GM21423 (cell line): ENCODE results near the gene RAD52.

Experiments used
- ATAC-seq: cut with Tn5 transposase; IDR thresholded peaks from one replicate; pipeline ENCODE4 v1.9.1; 2021; ENCODE audit warnings: mild to moderate bottlenecking, moderate library complexity; ENCODE audit not compliant: unreplicated experiment

RAD52 gene

GRCh38 chr12:949453-950191 lies at the start of gene RAD52:
Gene RAD52 (minus strand): TSS chr12:949694. CDS start chr12:933058, 16,636 bp downstream.
- ATAC-seq, result peak; percentile 80

DNA sequence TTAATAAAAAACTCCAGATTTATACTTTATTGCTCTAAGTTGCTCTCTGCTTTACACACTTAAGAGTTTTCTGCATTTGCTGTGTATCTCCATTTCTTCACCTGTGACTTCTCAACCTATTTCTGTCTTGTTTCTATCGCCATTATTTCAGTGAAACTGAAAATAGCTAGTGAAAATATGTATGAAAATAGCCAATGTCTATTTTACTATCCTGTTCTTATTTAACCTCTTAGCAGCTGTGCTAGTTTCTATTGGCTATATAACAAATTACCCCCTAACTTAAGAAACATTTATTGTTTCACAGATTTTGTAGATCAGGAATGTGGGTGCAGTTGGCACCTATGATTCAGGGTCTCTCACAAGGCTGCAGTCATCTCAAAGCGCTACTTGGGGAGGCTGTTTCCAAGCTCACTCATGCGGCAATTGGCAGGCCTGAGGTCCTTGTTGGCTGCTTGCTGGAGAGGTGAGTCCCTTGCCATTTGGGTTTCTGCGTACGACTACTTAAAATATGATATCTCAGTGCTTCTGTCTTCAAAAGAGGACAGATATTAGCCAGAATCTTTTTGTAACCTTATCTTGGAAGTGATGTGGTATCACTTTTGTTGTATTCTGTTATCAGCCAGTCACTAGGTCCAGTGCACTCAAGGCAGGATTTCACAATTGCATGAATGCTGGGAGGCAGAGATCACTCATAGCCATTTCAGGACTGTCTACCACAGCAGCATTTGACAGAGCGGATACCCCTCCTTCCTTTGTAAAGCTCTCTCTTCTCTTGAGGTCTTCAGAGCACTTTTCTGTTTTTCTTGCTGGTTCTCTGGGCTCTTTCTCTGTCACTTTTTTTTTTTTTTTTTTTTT lies 48.8 kb upstream of the RAD52 start:
- ATAC-seq, result no peak

GRCh38 chr12:997505-997904 lies 48.0 kb upstream of the RAD52 start:
- no peak for ATAC-seq

DNA sequence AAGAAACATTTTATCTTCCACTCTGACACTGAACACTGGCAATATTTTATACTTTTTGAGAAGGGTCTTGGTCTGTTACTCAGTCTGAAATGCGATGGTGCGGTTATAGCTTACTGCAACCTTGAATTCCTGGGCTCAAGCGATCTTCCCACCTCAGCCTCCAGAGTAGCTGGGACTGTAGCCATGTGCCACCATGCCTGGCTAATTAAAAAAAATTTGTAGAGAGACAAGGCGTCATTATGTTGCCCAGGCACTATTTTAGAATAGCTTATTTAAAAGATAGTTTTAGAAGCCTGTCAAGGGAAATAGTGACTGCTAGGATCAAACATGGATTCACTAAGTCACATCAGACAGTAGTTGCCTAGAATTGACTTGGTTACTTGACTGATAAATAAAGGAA lies 47.4 kb upstream of the RAD52 start:
- no peak for ATAC-seq

DNA sequence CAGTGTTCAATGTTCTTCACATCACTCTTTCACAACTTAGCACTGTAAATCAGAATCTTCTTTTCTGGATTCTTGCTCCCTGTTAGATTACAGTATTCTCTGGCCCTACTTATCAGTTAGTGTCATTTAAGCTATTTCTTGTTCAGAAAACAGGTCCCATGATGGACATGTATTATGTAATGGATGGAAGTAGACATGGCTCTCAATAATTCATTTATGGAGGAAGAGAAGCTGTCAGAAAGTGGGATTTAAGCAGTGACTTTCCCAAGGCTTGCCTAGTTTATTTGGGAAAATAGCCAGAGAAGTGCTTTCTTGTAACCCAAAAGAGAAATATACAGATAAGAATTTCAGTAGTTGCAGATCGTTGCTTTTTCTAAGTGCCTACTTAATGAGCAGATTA lies 43.2 kb upstream of the RAD52 start:
- ATAC-seq, result no peak

- no peak for ATAC-seq
Measured at GRCh38 chr12:991350-992333, 42.1 kb upstream of the RAD52 start.

DNA sequence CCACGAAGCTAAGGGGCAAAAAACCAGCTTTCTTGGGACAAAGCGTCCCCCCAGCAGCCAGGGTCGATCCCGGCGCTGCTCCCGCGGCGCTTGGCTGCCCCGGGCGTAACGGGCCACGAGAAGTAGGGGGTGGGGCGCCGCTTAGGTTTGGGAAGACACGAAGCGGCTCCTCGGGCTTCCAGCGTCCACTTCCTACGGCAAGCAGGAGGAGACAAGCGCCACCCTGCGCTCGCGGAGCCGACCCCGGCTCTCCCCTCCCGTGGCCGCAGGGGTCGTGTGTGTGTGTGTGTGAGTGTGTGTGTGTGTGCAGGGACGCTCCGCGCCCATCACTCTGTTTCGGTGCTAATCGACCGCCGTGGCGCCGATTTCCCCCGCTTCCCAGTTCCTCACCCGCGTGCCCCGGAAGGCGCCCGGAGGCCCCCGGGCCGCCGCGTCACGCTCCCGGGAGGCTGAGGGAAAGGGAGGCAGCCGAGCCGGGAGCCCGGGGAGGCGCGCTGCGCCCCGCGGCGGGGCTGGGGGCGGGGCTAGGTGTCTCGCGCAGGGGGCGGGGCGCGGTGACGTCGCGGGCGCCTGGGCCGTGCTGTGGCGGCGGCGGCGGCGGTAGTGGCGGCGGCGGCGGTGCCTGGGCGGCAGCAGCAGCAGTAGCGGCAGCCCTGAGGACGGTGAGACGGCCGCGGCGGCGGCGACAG lies 41.3 kb upstream of the RAD52 start, which contains the start of gene ERC1:
ERC1 (plus strand) TSS at position 563 of the 689 bp plus-strand sequence. CDS start 36,681 bp downstream, outside the sequence.
- ATAC-seq, result peak; percentile 86

- peak; percentile 5 for ATAC-seq
Measured at GRCh38 chr12:989751-990660, 40.5 kb upstream of the RAD52 start.

- no peak for ATAC-seq
Measured at GRCh38 chr12:989051-989450, 39.6 kb upstream of the RAD52 start.

DNA sequence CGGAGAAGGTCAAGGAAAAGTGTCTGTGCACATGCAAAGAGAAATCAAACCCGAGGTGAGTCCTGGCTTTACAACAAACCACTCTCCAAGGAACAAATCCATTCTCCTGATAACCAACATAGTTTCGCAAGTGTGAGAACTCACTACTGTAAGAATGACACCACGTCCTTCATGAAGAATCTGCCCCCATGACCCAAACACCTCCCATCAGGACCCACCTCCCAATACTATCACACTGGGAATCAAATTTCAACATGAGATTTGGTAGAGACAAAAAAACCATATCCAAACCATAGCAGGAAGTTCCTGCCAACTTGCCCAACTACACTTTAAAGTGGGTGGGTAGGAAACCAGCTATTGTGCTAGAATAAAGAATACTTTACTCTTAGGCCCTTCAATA lies 39.2 kb upstream of the RAD52 start:
- ATAC-seq, result no peak

DNA sequence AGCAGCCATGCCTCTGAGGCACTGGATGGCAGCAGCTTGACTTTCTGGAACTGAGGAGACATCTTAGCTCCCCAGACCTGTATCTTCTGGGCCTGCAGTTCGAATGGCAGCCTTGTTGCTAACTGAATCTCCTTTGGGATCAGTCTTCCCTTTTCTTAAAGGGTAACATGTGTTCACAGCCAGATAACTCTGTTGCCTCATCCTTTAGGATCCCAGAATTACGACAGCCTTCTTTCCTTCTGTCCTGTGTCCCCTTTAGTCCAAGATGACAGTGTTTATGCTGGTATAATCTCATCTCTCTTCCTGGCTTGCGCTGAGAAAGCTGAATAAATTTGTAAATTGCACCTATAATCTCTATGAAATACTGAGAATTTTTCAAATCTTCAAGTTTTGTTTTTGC lies 32.5 kb upstream of the RAD52 start:
- ATAC-seq, result no peak

DNA sequence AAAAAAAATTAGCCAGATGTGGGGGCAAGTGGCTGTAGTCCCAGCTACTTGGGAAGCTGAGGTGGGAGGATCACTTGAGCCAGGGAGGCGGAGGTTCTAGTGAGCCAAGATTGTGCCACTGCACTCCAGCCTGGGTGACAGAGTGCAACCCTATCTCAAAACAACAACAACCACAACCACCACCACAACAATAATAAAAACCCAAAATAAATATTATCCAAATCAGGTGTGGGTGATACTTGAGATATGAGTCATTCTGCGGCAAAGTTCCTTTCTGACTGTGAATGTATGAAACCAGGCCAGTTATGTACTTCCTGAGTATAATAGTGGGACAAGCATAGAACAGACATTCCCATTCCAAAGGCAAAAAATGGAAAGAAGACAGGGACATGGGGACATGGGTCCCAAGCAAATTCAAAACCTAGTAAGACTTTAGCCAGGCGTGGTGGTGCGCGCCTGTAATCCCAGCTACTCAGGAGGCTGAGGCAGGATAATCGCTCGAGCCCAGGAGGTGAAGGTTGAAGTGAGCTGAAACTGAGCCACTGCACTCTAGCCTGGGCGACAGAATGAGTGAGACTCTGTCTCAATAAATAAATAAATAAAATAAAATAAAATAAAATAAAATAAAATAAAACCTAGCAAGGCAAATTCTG lies 31.8 kb upstream of the RAD52 start:
- ATAC-seq, result no peak

DNA sequence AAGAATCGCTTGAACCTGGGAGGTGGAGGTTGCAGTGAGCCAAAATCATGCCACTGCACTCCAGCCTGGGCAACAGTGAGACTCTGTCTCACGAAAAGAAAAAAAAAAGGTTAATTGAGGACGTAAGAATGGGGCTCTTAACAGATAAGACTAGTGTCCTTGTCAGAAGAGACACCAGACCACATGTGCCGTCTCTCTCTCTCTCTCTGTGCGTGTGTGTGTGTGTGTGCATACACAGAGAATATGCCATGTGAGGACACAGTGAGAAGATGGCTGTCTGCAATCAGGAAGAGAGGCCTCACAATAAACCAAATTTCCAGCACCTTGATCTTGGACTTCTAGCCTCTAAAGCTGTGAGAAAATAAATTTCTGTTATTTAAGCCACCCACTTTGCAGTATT lies 29.9 kb upstream of the RAD52 start:
- no peak for ATAC-seq

DNA sequence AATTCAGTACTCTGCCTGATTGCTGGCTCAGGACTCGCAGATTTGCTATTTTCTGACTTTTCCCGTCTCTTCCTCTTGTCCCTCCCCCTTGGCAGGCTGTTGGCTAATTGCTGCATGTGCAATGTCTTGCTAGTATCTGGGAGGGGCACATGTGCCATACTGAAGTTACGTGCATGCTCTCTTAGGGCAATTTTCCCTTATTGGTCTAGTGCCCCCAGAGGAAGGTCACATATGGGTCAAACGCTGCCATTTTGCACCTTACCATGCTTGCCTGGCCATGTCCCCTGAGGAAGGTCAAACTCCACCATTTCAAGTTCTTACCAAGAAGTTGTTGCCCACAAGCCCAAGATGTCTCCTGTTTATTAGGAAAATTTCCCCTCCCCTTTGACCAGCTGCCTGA lies 27.7 kb upstream of the RAD52 start:
- no peak for ATAC-seq

DNA sequence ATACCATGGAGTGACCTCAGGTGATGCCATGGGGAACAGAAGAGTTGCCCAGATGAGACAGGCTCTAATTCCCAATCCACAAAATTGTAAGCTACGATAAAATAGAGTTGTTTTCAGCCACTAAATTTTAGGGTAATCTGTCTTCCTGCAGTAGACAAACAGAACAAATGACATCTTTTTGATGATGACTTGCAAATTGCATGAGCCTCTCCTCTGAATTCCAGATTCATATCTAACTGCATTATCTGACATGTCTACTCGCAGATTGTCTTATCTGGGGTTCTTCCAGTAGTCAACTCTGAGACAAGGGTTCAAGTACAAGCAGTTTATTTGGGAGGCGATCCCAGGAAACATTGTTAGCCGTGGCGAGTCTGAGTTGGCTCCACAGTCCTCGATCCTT lies 27.1 kb upstream of the RAD52 start:
- ATAC-seq, result no peak

DNA sequence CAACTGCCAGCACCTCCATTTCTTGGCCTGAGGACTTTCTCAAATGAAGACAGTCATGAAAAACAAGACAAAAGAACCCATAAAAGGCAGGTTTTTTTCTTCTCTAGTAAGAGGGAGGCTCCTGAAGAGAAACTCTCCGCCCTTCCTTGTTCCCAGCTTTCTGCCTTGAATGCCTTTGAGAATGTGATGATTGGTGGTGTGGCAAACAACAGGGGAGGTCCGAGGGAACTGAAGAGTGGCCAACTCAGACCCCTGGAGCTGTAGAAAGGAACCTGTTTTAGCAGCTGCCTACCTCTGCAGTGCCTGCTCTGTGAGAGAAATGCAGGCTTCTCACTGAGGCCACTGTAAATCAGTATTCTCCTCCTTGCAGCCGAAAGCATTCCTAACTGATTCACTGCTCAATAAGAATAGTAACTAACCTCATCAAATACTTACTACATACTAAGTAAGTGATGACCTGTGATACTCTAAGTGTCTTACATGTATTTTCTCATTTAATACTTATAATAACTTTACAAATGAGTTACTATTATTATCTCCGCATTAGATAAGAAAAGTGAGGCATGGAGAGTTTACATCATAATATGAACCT lies 24.9 kb upstream of the RAD52 start:
- no peak for ATAC-seq

DNA sequence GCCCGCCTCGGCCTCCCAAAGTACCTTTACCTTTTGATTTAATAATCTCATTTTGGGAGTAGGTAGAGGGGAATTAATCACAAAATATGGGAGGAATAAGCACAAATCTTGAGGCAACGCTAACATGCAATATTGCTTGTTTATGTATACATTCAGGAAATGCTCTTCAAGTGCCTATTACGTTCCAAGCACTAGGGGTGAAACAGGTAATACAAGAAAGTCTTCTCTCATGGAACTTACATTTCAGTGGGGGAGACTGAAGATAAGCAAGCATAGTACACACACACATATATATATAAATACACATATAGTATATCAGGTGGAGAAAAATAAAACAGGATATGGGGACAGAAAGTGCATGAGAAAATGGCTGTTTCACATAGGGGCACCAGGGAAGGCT lies 22.5 kb upstream of the RAD52 start:
- ATAC-seq, result no peak

DNA sequence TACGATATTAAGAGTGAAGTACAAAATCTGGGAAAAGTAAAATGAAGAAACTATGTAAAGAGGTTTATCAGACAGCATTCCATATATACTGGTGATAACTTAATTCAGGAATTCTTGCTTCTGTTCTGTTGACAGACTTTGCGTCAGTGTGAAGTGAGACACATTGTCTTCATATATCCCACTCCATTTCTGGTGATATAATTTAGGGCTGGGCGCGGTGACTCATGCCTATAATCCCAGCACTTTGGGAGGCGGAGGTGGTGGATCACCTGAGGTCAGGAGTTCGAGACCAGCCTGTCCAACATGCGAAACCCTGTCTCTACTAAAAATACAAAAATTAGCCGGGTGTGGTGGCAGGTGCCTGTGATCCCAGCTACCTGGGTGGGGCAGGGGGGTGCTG lies 20.3 kb upstream of the RAD52 start:
- no peak for ATAC-seq
